Hindlimb muscle (tissue), 1 donor: ENCODE measurements around the gene WDR18. TPM values are rescaled to one million over a fixed set of nuclear protein-coding genes. Genes with fewer than 3 reads are reported as not detected.

ENCODE experiments used
- DNase-seq: peaks from one replicate; pipeline ENCODE4 v3.0.0-alpha.2; 2013
- polyA plus RNA-seq: library from polyadenylated mRNA; unstranded; fragments of 120-200 nt; gene quantifications from one replicate; pipeline ENCODE4 v1.2.1, GENCODE V29; 2013; ENCODE audit not compliant: insufficient read length

The WDR18 gene
- polyA plus RNA-seq, 1 donor, result 39.3 TPM

GRCh38 chr19:1008268-1009040 lies 24.3 kb downstream of the WDR18 start:
- DNase-seq, result no peak

DNA sequence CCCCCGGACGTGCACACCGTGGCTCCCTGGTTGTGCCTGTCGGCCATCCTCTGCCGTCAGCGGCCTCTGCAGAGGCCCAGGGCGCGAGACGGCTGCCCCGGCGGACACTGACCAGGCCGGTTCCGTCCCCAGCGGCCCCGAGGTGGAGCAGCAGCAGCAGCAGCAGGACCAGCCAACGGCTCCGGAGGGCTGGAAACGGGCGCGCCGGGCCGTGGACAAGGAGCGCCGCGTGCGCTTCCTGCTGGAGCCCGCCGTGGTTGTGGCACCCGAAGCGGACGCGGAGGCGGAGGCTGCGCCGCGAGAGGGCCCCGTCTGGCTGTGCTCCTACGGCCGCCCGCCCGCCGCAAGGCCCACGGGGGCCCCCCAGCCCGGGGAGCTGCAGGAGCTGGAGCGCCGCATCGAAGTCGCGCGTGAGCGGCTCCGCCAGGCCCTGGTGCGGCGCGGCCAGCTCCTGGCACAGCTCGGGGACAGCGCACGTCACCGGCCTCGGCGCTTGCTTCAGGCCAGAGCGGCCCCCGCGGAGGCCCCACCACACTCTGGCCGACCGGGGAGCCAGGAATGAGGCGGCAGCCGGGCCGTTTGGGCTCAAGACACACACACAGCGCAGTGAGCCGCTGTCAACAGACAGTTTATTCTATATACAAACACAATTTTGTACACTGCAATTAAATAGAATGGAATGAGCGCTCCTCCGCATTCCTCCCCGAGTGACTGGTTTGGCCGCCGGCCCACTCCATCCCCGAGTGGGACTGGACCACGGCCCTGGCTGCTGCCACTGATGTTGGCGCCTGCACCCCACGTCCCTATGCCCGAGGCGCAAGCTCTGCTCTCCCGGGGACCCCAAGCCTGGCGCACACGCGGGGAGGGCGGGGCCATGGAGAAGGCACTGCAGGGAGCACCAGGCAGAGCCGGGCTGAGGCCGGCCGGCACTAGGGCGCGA lies 25.2 kb downstream of the WDR18 start:
- no peak for DNase-seq

DNA sequence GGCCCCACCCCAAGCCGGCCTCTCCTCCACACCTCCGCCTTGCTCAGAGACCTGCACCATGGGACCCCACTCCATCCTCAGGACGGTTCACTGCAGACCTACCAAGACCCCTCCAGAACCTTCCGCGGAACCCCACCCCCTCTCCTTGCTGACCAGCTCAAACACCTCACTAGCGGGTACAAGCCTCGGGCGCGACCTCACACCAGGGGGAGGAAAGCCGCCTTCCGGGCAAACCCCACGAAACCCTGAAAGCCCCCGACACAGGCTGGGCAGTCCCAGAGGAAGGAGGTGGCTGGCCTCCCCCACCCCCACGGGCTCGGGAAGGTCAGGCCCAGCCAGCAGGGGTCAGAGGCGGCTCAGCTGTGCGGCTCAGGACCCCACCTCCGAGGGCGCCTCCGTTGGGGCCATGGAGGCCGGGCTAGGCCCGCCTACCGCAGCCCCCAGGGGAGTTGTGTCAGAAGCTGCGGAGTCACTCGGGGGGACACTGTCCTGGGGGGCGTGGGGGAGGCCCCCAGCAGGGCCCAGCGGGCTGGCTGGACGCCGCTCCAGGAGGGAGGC lies 25.9 kb downstream of the WDR18 start:
- no peak for DNase-seq

DNA sequence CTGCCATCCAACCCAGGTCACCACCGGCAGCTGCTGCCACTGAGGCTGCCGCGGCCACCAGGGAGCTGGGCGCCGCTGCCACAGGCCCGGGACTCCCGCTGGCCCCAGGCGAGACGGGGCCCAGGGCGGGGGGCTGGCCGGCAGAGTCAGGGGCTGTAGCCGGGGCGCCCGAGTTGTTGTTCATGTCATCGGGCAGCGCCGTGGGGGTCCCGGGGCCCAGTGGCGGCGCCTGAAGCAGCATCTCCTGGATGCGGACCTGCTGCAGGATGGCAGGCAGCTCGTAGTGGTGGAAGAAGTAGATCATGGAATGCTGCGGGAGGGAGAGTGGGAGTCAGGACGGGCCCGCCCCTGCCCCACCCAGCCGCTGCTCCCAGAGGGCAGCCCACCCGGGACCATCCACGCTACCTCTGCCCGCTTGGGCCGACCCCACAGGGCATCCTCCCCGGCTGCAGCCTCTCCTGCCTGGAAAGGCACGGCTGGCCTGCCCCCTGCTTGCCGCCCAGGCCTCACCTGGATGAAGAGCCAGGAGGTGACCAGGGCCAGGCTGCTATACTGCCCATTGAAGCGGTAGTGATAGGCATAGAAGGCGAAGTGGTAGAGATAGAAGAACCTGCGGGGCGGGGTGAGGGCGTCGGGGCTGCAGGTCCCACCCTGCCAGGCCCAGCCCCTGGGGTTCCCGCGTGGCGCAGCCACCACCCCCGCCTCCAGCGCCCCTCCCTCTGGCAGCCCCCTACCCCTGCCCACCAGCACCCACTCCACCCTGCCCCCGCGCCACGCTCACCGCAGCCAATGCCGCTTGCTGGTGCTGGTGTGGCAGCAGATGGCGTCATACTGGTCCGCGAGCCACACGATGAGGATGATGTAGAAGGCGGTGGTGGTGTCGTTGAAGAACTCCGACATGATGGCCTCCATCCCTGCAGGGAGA lies 26.7 kb downstream of the WDR18 start:
- DNase-seq, result no peak

DNA sequence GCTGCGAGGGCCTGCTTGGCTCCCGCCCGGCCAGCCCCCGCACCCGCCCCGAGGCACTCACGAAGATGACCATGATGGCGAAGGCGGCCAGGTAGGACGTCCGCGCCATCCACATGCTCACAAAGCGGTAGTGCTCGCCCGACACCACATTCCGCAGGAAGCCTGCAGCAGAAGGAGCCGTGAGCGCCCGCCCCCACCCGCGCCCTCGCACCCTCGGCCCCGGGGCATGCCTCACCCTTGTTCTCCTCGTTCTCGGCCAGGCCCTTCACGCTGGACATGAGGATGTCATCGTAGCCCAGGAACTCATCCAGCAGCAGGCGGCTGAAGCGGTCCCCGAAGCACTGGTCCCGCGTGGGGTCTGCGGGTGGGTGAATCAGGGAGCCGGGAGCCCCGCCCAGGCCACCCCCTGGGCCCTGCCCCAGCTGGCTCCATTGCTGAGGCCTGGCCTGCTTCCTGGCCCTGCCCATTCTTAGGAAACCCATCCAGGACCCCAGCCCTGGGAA lies 27.7 kb downstream of the WDR18 start:
- no peak for DNase-seq

DNA sequence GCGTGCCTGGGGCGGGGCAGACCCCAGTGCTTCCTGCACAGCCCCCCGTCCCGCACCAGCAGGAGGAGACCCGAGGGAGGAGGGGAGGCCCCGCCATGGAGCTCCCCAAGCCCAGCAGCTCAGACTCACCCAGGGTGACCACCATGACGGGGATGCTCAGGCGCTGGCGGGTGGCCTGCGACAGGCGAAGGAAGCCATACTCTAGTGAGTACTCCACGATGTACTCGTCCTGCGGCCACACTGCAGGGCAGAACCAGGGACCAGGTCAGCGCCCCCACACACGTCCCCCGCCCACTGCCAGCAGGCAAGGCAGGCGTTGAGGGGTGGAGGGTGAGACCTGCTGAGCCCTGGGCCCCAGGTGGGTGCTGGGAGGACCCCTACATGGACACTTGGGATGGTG lies 28.2 kb downstream of the WDR18 start:
- DNase-seq, result no peak

DNA sequence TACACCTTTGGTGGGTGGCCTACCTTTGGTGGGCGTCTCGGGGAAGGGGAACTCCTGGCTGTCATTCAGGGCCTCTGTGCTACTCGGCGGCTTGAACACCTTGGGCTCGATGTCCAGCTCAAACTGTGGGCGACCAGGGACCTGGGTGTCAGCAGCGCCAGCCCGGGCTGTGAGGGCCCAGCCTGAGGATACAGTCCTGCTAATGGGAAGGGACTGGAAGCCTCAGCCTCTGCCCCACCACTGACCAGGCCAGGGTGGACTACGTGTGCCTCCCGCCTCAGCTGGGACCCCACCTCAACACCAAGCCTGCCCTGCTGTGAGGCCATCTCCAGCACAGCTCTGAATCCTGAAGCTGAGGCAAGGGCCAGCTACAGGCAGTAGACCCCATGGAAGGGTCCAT lies 29.1 kb downstream of the WDR18 start:
- no peak for DNase-seq

- DNase-seq, result no peak
These were observed 30.3 kb downstream of the WDR18 start for GRCh38 chr19:1014161-1015060.

GRCh38 chr19:1015061-1015781 lies 31.1 kb downstream of the WDR18 start:
- no peak for DNase-seq

- DNase-seq, result no peak
These were observed 31.9 kb downstream of the WDR18 start for GRCh38 chr19:1015782-1016646.

GRCh38 chr19:1016647-1017114 lies 32.5 kb downstream of the WDR18 start:
- no peak for DNase-seq

DNA sequence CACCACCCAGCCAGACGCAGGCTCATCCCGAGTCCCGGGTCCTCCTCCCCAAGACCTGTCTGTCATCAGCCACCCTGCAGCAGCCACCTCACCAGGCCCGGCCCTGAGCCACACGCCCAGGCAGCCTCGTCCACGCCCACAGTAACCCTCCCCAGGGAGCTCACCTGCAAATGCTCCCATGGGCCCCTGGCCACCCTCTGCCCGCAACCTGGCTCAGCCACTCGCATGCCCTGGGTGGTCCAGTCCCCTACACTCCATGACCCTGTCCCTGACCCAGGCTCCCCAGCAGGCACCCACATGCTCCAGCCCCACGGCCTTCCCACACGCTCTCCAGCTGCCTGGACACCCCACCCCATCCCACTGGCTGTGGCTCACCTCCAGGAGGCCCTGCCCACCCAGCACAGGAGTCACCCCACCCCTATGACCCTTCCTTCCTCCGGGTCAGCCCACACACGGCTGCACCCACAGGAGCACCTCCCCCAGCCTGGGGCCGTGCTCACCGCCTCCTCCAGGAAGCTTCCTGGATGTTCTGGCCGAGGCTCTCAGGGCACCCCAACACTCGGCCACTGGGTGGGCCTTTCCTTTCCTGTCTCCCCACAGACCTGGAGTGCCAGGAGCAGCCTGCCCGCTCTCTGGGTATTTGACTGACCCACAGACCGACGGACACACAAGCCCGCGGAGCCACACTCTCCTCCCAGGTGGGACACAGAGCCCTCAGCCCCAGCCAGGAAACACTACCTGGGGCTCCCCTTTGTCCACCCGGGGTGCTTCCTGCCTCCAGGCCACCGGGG lies 33.2 kb downstream of the WDR18 start:
- DNase-seq, result no peak

- no peak for DNase-seq
These were observed 33.8 kb downstream of the WDR18 start for GRCh38 chr19:1017906-1018305.

GRCh38 chr19:1018393-1018792 lies 34.2 kb downstream of the WDR18 start:
- DNase-seq, result no peak

- no peak for DNase-seq
These were observed 34.9 kb downstream of the WDR18 start for GRCh38 chr19:1018932-1019615.

GRCh38 chr19:1019616-1019961 lies 35.4 kb downstream of the WDR18 start:
- DNase-seq, result no peak

DNA sequence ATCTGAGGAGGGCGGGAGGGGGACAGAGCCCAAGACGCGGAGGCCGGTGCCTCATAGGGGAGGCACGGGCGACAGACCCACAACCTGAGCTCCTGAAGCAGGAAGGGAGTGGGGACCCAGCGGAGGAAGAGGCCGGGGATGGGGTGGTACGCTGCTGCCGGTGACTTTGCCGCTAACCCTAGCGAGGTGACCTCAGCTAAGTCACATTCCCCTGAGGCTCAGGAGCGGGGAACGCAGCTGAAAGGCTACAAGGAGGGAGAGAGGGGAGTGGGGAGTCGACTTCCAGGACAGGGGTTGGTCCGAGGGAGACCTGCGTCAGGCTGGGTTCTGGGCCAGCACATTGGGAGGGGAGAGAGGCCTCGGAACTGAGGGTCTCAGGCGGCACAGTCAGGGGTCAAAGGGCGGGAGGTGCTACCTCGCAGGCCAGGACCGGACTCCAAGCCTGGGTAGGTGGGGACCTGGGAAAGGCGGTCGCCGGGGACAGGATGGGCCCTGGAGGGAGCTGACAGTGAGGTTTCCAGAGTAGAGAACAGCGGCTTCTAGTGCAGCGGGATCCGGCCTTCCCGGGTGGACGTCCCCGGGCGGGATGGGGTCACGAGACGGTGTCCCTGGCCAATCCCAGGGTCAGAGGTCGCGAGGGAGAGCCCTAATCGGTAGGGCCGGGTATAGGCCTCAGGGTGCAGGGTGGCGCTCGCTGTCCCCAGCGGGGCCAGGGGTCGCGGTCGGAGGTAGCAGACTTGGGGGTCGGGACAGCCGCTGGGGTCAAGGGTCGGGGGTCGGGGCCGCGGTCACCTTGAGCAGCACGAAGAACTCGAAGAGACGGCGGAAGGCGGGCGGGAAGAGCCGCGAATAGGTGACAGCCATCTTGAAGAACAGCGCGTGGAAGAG lies 36.1 kb downstream of the WDR18 start:
- DNase-seq, result no peak
